HFF-Myc (cell line): ENCODE results near the gene FAM174C.

Experiments
- DNase-seq: peaks from one replicate; pipeline ENCODE4 v3.0.0-alpha.2; 2011; ENCODE audit warnings: low read depth; ENCODE audit errors: extremely low read depth
- H3K4me3 ChIP-seq: replicated peaks from 2 replicates; pipeline ENCODE4 v1.5.1; 2011; ENCODE audit warnings: low read depth, mild to moderate bottlenecking, control low read depth, low read length
- CTCF ChIP-seq: IDR thresholded peaks from 2 replicates; pipeline ENCODE4 v1.5.1; 2012; ENCODE audit warnings: mild to moderate bottlenecking, low read depth, low read length, control low read depth; ENCODE audit errors: missing control alignments

Gene FAM174C

GRCh38 chr19:1295169-1296012 is 20.1 kb downstream of the FAM174C start:
- no peak for TF ChIP-seq CTCF
- no peak overlapping the region for H3K4me3 ChIP-seq
- no peak for DNase-seq

- no peak overlapping the region for H3K4me3 ChIP-seq
- no peak for TF ChIP-seq CTCF
- no peak for DNase-seq
Measured at GRCh38 chr19:1296078-1296477, 20.7 kb downstream of the FAM174C start.

GRCh38 chr19:1296575-1297271 is 21.4 kb downstream of the FAM174C start:
- no peak overlapping the region for H3K4me3 ChIP-seq
- TF ChIP-seq CTCF, result no peak
- no peak for DNase-seq

GRCh38 chr19:1298235-1298634 is 22.9 kb downstream of the FAM174C start:
- H3K4me3 ChIP-seq, result no peak overlapping the region
- TF ChIP-seq CTCF, result no peak
- no peak for DNase-seq

- TF ChIP-seq CTCF, result no peak
- H3K4me3 ChIP-seq, result no peak overlapping the region
- no peak for DNase-seq
Measured at GRCh38 chr19:1299801-1300200, 24.5 kb downstream of the FAM174C start.

GRCh38 chr19:1300744-1301490 is 25.6 kb downstream of the FAM174C start:
- TF ChIP-seq CTCF, result no peak
- DNase-seq, result no peak

More at GRCh38 chr19:1300744-1301490, 25.6 kb downstream of the FAM174C start:
- H3K4me3 ChIP-seq, result no peak overlapping the region
